Loucy (cell line): ENCODE measurements around the gene PHRF1.

ENCODE experiments used
- EZH2phosphoT487 ChIP-seq: fragments of 200-600 bp; IDR thresholded peaks from 2 replicates; pipeline ENCODE4 v1.6.1; 2018; ENCODE audit warnings: antibody characterized with exemption, mild to moderate bottlenecking, moderate library complexity, borderline replicate concordance
- TF ChIP-seq, protein P1 (sequence below): fragments of 200-600 bp; sonication (generic); conservative IDR thresholded peaks from 2 replicates; pipeline ENCODE4 v1.5.1; 2014; ENCODE audit warnings: mild to moderate bottlenecking, antibody characterized with exemption, low read length

DNA sequence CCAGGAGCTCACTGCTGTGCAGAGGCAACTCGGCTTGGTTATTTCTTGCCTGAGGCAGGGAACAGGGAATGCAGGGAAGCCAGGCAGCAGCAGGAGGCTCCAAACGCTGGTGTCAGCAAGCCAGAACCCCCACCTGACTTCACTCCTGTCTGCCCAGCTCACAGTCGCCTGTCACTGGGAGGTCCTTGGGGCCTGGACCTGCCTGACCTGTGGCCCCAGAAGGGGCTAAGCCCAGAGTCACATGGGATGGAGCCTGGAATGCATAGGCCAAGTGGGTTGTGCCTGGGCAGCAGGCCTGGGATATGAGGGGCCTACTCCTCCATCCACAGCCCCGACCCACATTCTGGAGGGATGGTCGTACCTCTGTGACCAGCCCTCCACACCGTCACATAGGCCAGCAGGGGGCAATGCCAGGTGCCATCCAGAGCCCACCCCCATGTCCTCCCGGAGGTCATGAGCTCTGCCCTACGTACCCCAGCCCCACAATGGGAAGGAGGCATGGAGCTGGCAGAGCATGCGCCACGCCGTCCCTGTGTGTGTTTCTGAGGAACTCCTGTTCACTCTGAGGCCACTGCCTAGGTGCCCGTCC, 10.3 kb upstream of the PHRF1 start:
- TF ChIP-seq, protein P1, sequence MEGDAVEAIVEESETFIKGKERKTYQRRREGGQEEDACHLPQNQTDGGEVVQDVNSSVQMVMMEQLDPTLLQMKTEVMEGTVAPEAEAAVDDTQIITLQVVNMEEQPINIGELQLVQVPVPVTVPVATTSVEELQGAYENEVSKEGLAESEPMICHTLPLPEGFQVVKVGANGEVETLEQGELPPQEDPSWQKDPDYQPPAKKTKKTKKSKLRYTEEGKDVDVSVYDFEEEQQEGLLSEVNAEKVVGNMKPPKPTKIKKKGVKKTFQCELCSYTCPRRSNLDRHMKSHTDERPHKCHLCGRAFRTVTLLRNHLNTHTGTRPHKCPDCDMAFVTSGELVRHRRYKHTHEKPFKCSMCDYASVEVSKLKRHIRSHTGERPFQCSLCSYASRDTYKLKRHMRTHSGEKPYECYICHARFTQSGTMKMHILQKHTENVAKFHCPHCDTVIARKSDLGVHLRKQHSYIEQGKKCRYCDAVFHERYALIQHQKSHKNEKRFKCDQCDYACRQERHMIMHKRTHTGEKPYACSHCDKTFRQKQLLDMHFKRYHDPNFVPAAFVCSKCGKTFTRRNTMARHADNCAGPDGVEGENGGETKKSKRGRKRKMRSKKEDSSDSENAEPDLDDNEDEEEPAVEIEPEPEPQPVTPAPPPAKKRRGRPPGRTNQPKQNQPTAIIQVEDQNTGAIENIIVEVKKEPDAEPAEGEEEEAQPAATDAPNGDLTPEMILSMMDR = peak; percentile 46; the same call in 1 of the 2 replicates
- TF ChIP-seq EZH2phosphoT487 = no peak
